GM19455 (cell line): ENCODE data around the gene SCYL3.

ENCODE experiments used
- ATAC-seq: cut with Tn5 transposase; IDR thresholded peaks from one replicate; pipeline ENCODE4 v1.9.1; 2021; ENCODE audit not compliant: unreplicated experiment

Gene SCYL3

GRCh38 chr1:169899519-169900217 lies 6.0 kb upstream of the SCYL3 start:
- no peak for ATAC-seq

GRCh38 chr1:169896013-169896412 lies 2.3 kb upstream of the SCYL3 start:
- no peak for ATAC-seq

GRCh38 chr1:169894424-169895145 lies 889 bp upstream of the SCYL3 start:
- ATAC-seq, result no peak

DNA sequence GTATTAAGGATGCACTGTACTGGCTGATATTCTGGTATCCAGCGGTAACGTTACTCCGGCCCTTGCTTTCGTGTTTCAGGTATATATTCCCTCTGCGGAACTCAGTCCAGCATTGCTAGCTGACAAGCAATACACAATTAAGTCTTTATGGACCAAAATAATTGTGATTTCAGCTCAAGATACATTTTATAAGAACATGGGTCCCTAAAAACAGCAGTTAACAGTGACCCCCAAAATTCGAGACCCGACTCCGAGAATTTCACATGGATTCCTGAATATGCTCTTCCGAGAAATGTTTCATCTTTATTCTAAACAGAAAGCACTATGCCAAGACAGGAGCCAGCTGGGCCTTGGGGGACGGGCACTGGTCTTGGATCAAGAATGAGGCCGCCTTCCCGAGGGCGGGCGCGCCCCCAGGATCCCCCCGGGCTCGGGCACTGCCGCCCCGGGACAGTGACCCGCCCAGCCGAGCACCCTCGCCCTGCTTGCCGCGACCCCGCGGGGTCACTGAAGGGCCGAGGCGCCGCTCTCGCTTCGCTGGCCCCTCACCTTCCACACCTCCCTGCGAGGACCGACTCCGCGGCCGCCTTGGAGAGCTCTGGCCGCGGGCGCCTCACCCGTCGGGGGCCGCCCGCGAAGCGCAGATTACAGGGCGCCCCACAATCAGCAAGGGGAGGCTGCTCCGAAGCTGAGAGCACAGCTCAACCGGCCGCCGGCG lies 610 bp downstream of the SCYL3 start:
- peak; percentile 13 for ATAC-seq

- no peak for ATAC-seq
Measured at GRCh38 chr1:169892176-169892926, 1.3 kb downstream of the SCYL3 start.

DNA sequence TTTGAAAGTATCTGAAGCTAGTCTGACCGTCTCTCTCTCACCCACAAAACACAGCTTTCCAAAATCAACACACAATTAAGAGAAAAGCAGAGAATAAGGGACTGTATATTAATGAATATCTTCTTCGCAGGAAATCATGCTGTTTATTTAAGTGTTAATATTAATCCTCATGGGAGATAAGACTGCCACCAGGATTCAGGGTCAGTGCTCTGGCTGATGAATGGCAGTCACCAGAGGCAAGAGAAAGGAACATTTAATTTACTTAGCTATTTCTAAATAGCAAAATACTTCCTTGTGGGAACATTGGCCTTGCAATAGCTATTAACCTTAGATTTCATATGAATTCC lies 2.2 kb downstream of the SCYL3 start:
- ATAC-seq, result no peak

DNA sequence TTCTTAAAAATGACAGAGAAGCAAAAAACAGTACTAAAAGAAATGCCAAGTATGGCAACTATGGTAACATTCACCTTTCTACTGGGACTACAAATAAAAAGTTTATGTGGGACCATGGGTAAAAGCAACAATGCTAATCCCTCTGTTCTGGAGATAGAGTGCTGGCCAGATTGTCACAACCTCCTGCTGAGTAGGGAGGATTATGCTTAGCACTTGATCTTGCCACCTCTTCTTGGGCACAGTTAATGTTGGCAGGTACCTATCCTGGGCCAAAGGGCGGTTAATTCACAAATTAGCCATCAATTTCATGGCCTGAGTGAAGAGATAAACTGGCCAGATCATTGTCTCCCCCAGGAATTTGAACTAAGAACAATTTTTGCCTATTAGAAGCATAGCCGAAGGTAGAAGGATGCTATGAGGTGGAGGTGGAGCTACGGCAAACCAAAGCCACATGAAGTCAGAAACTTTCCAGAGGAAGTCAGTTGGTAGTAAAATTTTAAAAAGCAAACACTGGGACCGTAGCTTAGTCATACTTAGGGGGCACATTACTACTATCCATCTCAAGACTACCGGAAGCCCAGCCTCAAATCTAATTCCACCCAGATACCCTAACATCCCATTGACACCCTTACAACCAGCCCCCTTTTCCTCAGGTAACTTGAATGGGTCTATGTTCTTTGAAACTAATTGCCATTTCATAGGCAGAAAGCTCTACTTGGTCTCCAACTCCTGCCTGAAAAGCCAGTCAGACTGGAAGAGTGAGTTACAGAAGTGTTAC lies 2.7 kb downstream of the SCYL3 start:
- ATAC-seq, result no peak

DNA sequence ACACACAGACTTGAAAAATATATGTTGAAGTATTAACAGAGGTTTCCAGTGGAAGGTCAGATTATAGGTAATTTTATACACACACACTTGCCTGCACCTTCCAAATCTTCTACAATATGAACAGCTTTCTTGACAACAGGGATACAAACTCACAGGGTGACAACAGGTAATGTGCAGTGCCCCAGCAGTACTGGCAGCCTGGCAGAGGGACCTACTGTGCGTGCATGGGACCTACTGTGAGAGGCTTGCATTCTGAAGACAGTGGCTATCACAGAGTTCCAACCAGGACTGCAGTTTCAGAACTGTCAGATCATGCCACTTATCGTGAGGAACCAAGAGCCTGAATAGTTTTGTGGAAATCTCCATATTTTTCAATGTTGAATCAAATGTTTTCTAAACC lies 3.8 kb downstream of the SCYL3 start:
- no peak for ATAC-seq

DNA sequence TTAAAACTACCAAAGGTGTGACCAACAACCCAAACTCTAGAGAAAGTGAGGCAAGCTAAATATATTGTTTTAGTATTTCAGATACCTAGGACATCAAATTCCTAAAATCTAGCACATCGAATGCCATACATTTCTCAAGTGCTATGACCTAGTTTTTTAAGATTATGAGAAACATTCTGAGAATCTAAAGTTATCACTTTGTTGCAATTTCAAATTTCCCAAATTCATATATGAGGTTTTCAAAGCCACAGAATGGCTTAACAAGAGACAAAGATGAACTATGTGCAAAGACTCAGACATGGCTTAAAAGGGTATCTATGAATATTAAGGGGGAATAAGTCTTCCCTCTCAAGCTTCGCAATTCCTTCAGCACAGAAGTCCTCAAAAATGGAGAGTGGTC lies 6.8 kb downstream of the SCYL3 start:
- ATAC-seq, result no peak

GRCh38 chr1:169886422-169886821 lies 7.3 kb downstream of the SCYL3 start:
- no peak for ATAC-seq

GRCh38 chr1:169885207-169885606 lies 8.5 kb downstream of the SCYL3 start:
- ATAC-seq, result no peak

DNA sequence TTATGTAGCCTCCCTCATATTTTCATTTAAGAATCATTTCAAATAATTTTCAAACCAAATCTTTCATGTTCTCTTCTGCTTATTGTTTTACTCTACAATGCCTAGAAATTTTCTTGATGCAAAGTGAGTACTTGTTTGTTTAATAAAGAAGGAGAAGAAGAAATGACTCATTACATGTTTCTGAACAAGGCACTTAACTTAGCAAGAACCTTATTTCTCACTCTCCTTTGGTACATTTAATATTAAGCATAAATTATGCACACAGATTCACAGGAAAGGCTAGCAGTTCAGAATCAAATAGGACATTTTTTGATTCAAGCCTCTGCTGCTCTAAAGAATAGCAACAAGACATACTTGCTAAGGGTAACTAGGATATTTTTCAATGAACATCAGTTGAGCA lies 9.1 kb downstream of the SCYL3 start:
- ATAC-seq, result no peak

GRCh38 chr1:169882039-169882511 lies 11.6 kb downstream of the SCYL3 start:
- no peak for ATAC-seq

DNA sequence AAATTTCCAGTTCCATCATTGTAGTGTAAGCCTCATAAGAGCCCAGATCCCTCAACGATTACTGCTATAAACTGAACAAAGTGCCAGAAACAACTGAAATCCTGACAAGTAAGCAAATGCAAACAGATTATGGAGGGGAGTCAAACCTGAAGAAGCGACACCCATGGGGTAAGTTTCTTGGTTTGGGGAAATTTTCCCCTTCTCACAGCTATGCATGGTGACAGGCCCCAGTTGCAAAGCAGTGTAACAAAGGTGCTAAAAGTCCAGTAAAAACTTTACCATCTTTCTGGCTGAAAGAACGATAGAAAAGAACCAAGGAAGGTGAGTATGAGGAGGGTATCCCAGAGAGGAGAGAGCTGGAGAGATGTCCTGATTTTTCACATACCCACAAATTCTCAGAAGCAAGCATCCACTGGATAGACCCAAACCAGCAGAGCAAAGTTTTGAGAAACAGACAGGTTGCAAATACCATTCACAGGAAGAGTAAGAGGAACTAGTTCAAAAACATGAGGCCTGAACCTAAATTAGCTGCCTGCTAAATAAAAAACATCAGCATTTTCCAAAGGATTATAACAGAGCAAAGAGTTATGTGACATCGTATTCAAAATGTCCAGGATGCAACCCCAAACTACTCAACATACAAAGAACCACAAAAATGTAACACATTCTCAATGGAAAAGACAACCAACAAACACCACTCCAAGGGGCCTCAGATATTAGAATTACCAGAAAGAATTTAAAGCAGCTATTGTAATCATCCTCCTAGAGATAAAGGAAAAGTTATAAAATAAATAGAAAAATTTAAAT lies 14.5 kb downstream of the SCYL3 start:
- no peak for ATAC-seq

DNA sequence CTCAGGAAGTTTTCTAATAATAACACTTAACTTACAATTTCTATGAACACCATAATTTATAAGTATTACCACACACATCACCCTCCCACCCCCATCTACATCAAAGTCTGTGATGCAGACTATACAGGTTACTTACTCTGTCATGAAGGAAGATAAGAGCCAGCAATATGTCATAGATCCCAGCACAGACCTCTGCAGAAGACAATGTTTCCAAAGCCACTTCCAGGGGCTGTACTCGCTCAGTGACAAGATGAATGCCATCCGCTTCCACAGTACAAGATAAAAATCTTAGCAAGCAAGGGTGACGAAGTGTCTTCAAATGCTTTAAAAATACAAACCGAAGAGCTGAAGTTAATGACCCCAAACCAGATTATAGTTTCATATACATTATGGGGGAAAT lies 15.2 kb downstream of the SCYL3 start:
- ATAC-seq, result no peak

DNA sequence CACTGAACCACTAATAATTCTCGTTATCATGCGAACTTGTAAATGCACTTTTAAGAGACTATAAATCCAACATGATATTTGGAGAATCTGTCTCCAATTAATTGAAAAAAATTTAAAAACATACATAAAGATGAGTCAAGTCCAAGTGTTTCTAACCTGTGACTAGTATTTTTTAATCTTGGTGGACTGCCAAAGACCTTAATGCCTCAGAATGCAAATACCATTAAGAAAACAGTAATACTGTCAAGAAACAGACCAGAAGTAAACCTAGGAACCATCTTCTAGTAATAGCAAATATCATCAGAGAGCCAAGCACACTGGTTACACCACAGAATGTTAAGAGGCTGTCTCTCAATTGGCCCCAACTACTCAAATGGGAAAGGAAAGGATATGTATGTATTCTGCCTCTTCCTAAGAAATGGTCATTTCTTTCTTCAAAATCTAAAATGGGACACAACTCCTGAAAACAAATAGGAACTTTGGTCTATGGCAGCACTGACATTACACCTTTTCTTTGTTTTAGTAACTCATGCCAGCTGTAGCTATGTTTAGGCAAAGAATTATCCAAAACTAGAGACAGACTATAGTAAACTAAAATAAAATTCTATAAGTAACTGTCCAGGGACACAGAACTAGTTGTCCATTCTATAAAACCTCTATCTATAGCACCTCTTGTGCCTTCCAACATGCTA lies 15.8 kb downstream of the SCYL3 start:
- ATAC-seq, result no peak

DNA sequence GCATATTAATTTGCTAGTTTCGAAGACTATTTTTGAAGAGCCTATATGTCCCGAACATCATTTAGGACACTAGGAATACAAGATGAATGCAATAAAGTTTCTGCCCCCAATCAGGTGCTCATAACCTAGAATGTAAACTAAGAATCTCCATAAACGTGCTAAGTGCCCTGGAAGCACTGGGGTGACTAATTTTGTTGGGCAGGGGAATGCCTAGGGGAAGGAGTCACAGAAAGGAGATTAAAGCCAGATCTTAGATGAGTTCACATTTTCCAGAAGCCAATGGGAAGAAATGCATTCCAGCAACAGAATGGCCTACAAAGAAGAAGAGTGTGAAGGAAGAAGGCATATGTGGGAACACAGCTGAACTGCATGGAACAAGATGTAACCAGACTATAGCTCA lies 19.5 kb downstream of the SCYL3 start:
- no peak for ATAC-seq

DNA sequence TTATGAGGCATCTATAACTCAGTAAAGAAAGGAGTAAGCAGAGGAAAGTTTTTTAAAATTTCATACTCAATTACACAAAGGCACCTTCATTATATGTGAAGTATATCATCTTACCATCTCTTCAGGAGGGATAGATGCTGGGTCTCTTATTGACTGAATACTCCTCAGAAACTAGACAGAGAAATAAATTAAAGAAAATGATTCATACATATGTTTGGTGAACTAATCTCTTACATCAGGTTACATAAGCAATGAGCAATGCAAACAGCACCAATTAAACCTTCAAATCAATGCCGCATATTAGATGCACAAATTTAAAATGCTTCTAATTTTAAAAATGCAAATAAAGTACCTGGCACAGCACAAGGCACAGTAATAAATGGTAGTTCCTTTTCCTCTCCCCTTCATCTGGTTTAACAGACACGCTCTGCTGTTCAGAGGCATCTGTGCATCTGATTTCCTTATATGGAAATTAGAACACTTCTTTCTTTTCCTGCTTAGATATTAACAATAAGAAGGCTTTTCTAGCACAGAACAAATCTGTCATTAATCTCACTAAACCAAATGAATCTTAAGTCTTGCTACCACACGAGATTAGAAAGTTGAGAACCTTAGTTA lies 20.0 kb downstream of the SCYL3 start:
- no peak for ATAC-seq

DNA sequence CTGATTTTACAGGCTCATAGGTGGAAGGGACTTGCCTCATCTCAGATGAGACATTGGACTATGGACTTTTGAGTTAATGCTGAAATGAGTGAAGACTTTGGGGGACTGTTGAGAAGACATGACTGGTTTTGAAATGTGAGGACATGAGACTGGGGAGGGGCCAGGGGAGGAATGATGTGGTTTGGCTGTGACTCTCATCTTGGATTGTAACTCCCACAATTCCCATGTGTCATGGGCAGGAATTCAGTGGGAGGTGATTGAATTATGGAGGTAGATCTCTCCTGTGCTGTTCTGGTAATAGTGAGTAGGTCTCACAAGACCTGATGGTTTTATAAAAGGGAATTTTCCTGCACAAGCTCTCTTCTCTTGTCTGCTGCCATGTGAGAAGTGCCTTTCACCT lies 20.8 kb downstream of the SCYL3 start:
- ATAC-seq, result no peak
